Mesendoderm (in vitro differentiated cells): ENCODE measurements around the gene MYO16.

Experiments
- DNase-seq: peaks from one replicate; pipeline ENCODE4 v3.0.0; 2013
- H2AK5ac ChIP-seq: 2 replicates; pipeline ENCODE4 v1.6.1; 2013; ENCODE audit warnings: low read length, inconsistent platforms
- H2BK120ac ChIP-seq: 2 replicates; pipeline ENCODE4 v1.6.1; 2013; ENCODE audit warnings: low read depth, mild to moderate bottlenecking, low read length, moderate library complexity, mixed read lengths
- H2BK15ac ChIP-seq: replicated peaks from 2 replicates; pipeline ENCODE4 v1.6.1; 2013; ENCODE audit warnings: low read depth, mild to moderate bottlenecking, moderate library complexity
- H2BK5ac ChIP-seq: 2 replicates; pipeline ENCODE4 v1.6.1; 2013; ENCODE audit warnings: low read length, inconsistent platforms
- H3K18ac ChIP-seq: 2 replicates; pipeline ENCODE4 v1.6.1; 2013; ENCODE audit warnings: mild to moderate bottlenecking, low read length, mixed read lengths
- H3K23ac ChIP-seq: one replicate; pipeline ENCODE4 v1.6.1; 2013; ENCODE audit warnings: low read length
- H3K27ac ChIP-seq: 2 replicates; pipeline ENCODE4 v1.5.1; 2013; ENCODE audit warnings: low read depth, mild to moderate bottlenecking, inconsistent platforms, low read length, moderate library complexity
- H3K27me3 ChIP-seq: 2 replicates; pipeline ENCODE4 v1.6.1; 2013; ENCODE audit warnings: low read length, control low read depth, mild to moderate bottlenecking, inconsistent platforms; ENCODE audit not compliant: insufficient read depth, poor library complexity
- H3K36me3 ChIP-seq: 2 replicates; pipeline ENCODE4 v1.6.1; 2013; ENCODE audit warnings: low read length, inconsistent platforms; ENCODE audit not compliant: control insufficient read depth, insufficient read depth
- H3K4ac ChIP-seq: one replicate; pipeline ENCODE4 v1.6.1; 2013; ENCODE audit warnings: low read depth, mild to moderate bottlenecking, low read length, moderate library complexity
- H3K4me1 ChIP-seq: 2 replicates; pipeline ENCODE4 v1.6.1; 2013; ENCODE audit warnings: low read depth, low read length, inconsistent platforms; ENCODE audit not compliant: control insufficient read depth
- H3K4me2 ChIP-seq: 2 replicates; pipeline ENCODE4 v1.6.1; 2013; ENCODE audit warnings: low read length
- H3K4me3 ChIP-seq: 2 replicates; pipeline ENCODE4 v1.5.1; 2013; ENCODE audit warnings: mild to moderate bottlenecking, low read length
- H3K56ac ChIP-seq: one replicate; pipeline ENCODE4 v1.6.1; 2013; ENCODE audit warnings: low read length
- H3K79me1 ChIP-seq: 2 replicates; pipeline ENCODE4 v1.6.1; 2013; ENCODE audit warnings: low read length, inconsistent platforms
- H3K79me2 ChIP-seq: 2 replicates; pipeline ENCODE4 v1.6.1; 2013; ENCODE audit warnings: mild to moderate bottlenecking, low read length; ENCODE audit not compliant: control insufficient read depth, insufficient read depth
- H3K9ac ChIP-seq: 2 replicates; pipeline ENCODE4 v1.6.1; 2013; ENCODE audit warnings: low read length, inconsistent platforms
- H4K5ac ChIP-seq: one replicate; pipeline ENCODE4 v1.6.1; 2013; ENCODE audit warnings: low read length
- H4K8ac ChIP-seq: one replicate; pipeline ENCODE4 v1.6.1; 2013; ENCODE audit warnings: low read depth, mild to moderate bottlenecking, control low read depth, low read length, moderate library complexity
- WGBS: extraction: QIAGEN DNeasy Blood & Tissue Kit; methylation state at CpG from one replicate; pipeline ENCODE4 v1.1.7; 2013; ENCODE audit warnings: low lambda C conversion rate, missing lambda C conversion rate; ENCODE audit not compliant: insufficient coverage; ENCODE audit errors: extremely low coverage; 5-methylcytosine and 5-hydroxymethylcytosine counted together

Gene MYO16

DNA sequence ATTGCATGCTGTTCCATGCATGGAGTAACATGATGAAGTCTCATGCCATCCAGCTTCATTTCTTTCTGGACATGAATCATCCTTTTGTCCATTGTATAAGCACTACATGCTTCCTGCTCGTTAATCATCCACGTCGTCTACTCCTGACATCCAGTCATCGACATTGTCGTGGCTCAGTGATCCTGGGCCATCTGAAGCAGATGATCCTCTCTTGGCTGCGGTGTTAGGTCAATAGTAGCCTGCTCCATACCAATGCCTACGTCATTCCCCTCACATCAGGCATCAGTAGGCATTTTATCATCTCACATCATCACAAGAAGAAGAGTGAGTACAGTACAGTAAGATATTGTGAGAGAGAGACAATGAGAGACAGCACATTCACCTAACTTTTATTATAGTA is 7.9 kb upstream of the MYO16 start:
- Histone ChIP-seq H3K27ac (no peak overlapping the region), H3K4ac (no peak overlapping the region), H3K36me3 (no peaks in the 10 kb centered on the region), H2BK15ac (no peak overlapping the region), H4K8ac (no peak overlapping the region), H3K4me3 (no peak overlapping the region), H2BK5ac (no peak overlapping the region), H3K27me3 (no peaks in the 10 kb centered on the region), H2BK120ac (no peak overlapping the region), H3K56ac (no peak overlapping the region), H3K9ac (no peak overlapping the region), H3K18ac (no peak overlapping the region), H4K5ac (no peak overlapping the region), H3K4me1 (no peaks in the 10 kb centered on the region), H2AK5ac (no peak overlapping the region), H3K79me1 (no peaks in the 10 kb centered on the region), H3K23ac (no peak overlapping the region), H3K79me2 (no peaks in the 10 kb centered on the region), H3K4me2 (no peak overlapping the region)
- no peak for DNase-seq
- WGBS, result no CpG with 5 or more reads among the region's 7 CpGs

DNA sequence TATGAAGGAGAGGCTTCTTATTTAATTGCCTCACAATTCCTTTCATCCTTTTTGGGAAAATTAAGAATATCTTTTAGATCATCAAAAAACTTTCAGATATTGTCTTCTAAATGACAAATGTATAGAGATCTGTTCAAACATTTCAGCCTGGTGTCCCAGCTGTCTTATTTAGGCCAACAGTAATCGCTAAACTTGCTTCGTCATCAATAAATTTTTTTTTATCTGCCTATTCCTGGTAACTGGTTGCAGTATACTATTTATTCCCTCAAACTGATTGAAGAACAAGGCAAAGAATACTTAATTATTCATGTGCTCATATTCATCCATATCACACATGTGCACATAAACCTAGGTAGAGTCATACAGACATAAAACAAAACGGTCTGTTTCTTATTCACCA is 5.3 kb upstream of the MYO16 start:
- Histone ChIP-seq H3K23ac (no peak overlapping the region), H3K79me2 (no peaks in the 10 kb centered on the region), H3K56ac (no peak overlapping the region), H3K79me1 (no peaks in the 10 kb centered on the region), H2AK5ac (no peak overlapping the region), H3K4ac (no peak overlapping the region), H3K27me3 (no peaks in the 10 kb centered on the region), H4K8ac (no peak overlapping the region), H3K18ac (no peak overlapping the region), H4K5ac (no peak overlapping the region), H3K9ac (no peak overlapping the region), H3K4me2 (no peak overlapping the region), H2BK5ac (no peak overlapping the region), H3K4me3 (no peak overlapping the region), H3K27ac (no peak overlapping the region), H2BK120ac (no peak overlapping the region), H3K36me3 (no peaks in the 10 kb centered on the region), H3K4me1 (no peaks in the 10 kb centered on the region), H2BK15ac (no peak overlapping the region)
- DNase-seq, result no peak
- WGBS, result no CpG with 5 or more reads among the region's 3 CpGs

DNA sequence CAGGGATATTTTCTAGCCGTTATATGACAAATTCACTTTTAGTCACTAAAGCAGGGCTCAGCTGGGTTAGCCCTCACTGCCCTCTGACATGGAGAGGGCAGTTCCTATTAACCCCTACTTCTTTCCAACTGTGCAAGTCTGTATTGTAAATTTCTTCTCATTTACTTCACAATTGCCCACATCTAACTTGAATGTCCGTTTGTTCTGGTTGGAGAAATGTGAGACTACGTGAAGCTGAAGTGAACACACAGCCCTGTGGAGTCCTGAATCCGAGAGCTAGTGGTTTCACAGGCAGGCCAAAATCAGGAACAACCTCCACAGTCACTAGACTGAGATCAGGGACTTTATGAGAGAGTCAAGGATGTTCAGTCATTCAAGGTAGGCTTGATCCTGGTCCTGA is 4.4 kb upstream of the MYO16 start:
- no CpG with 5 or more reads among the region's 4 CpGs for WGBS

DNA sequence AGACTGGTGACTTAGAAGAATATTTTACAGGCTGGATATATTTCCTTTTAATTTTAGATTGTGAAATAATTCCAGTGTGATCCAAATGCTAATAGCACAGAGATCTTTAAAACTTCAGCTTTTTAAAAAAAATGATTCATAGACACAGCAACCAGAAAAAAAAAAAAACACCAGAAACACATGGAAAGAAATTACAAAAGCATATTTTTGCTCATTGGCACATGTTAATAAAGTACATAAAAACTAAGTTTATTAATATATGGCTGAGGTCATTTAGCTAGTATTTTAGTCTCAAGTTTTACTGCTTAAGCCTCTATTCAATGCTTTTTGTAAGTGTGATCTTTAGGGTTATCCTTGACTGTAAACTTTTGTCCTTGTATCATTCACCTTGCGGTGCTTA is 577 bp downstream of the MYO16 start:
- H2BK120ac ChIP-seq, result no peak overlapping the region
- no peak overlapping the region for H3K23ac ChIP-seq
- no peaks in the 10 kb centered on the region for H3K79me2 ChIP-seq
- no peak overlapping the region for H2BK5ac ChIP-seq
- H3K36me3 ChIP-seq, result no peaks in the 10 kb centered on the region
- H3K4me3 ChIP-seq, result no peak overlapping the region
- H3K4ac ChIP-seq, result no peak overlapping the region
- no peak overlapping the region for H3K4me2 ChIP-seq
- no peak overlapping the region for H4K5ac ChIP-seq
- no peak overlapping the region for H3K27ac ChIP-seq
- H3K9ac ChIP-seq, result no peak overlapping the region
- no peak for DNase-seq
- H3K18ac ChIP-seq, result no peak overlapping the region
- H3K27me3 ChIP-seq, result no peaks in the 10 kb centered on the region
- H3K4me1 ChIP-seq, result no peaks in the 10 kb centered on the region
- no peak overlapping the region for H2BK15ac ChIP-seq
- no peak overlapping the region for H2AK5ac ChIP-seq
- WGBS, result no CpG with 5 or more reads among the region's 1 CpG
- H4K8ac ChIP-seq, result no peak overlapping the region
- H3K56ac ChIP-seq, result no peak overlapping the region
- no peaks in the 10 kb centered on the region for H3K79me1 ChIP-seq

More for the DNA sequence above, 4.4 kb upstream of the MYO16 start:
- Histone ChIP-seq H2BK15ac (no peak overlapping the region), H3K79me2 (no peaks in the 10 kb centered on the region), H3K4me2 (no peak overlapping the region), H3K79me1 (no peaks in the 10 kb centered on the region), H4K5ac (no peak overlapping the region), H2BK120ac (no peak overlapping the region), H3K4ac (no peak overlapping the region), H3K27ac (no peak overlapping the region), H3K9ac (no peak overlapping the region), H3K36me3 (no peaks in the 10 kb centered on the region), H3K23ac (no peak overlapping the region), H3K4me1 (no peaks in the 10 kb centered on the region), H2AK5ac (no peak overlapping the region), H3K56ac (no peak overlapping the region), H3K18ac (no peak overlapping the region), H3K27me3 (no peaks in the 10 kb centered on the region), H4K8ac (no peak overlapping the region), H3K4me3 (no peak overlapping the region), H2BK5ac (no peak overlapping the region)
- DNase-seq, result no peak

DNA sequence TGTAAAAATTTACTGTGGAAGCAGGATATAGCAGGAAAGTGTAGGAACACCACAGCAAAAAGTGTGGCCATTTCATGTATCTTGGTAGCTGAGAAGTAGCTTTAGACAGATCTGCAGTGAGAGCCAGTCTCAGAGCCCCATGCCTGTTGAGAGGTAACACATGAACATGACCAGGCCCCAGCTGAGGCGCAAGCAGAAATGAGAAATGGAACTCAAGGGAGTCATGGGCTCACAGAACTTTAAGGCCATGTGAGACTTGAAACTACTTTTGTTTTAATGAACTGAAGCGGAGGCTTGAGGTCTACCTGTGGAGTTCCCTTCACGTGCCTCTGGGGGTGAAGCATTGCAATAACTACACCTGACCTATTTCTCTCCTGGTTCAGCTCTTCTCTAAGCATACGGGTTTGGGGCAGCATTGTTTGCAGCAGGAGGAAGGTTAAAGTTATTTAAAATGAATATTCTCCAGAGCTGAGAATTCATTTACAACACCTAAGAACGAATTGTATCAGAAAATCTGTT is 3.3 kb downstream of the MYO16 start:
- no CpG with 5 or more reads among the region's 5 CpGs for WGBS
- Histone ChIP-seq H2BK120ac (no peak overlapping the region), H3K79me2 (no peaks in the 10 kb centered on the region)

DNA sequence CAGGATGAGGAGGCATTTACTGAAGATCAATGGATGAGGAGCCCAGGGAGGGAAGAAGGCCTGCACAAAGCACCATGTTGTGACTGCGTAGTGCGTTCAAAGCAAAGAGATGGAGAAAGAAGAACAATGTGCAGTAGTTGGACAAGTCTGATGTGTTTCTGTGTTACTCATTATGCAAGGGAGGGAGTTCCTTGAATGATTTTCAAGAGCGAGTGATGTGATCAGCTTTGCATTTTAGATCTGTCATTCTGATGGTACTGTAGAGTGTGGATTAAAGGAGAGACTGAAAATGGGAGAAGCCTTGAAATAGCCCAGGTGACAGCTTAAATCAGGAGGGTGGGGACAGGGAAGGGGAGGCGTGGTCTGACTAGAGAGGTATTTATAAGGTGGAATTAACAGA is 9.5 kb downstream of the MYO16 start:
- no peaks in the 10 kb centered on the region for H3K79me1 ChIP-seq
- WGBS, result no CpG with 5 or more reads among the region's 4 CpGs
- no peak overlapping the region for H3K9ac ChIP-seq
- H3K4me2 ChIP-seq, result no peak overlapping the region
- H3K4me3 ChIP-seq, result no peak overlapping the region
- H2BK120ac ChIP-seq, result no peak overlapping the region
- H3K36me3 ChIP-seq, result no peaks in the 10 kb centered on the region
- H3K23ac ChIP-seq, result no peak overlapping the region
- H3K4me1 ChIP-seq, result no peaks in the 10 kb centered on the region
- H3K4ac ChIP-seq, result no peak overlapping the region
- no peaks in the 10 kb centered on the region for H3K79me2 ChIP-seq
- H2AK5ac ChIP-seq, result no peak overlapping the region
- H3K56ac ChIP-seq, result no peak overlapping the region
- no peak overlapping the region for H3K18ac ChIP-seq
- H4K5ac ChIP-seq, result no peak overlapping the region
- DNase-seq, result no peak
- H3K27me3 ChIP-seq, result no peaks in the 10 kb centered on the region
- no peak overlapping the region for H3K27ac ChIP-seq
- no peak overlapping the region for H2BK5ac ChIP-seq
- no peak overlapping the region for H4K8ac ChIP-seq
- no peak overlapping the region for H2BK15ac ChIP-seq

More for the DNA sequence above, 3.3 kb downstream of the MYO16 start:
- no peak overlapping the region for H4K5ac ChIP-seq
- H3K27me3 ChIP-seq, result no peaks in the 10 kb centered on the region
- no peak overlapping the region for H2AK5ac ChIP-seq
- H3K79me1 ChIP-seq, result no peaks in the 10 kb centered on the region
- no peak overlapping the region for H3K56ac ChIP-seq
- no peak overlapping the region for H3K4me2 ChIP-seq
- no peak overlapping the region for H3K9ac ChIP-seq
- H3K4ac ChIP-seq, result no peak overlapping the region
- H2BK15ac ChIP-seq, result no peak overlapping the region
- no peaks in the 10 kb centered on the region for H3K36me3 ChIP-seq
- H2BK5ac ChIP-seq, result no peak overlapping the region
- no peaks in the 10 kb centered on the region for H3K4me1 ChIP-seq
- DNase-seq, result no peak
- no peak overlapping the region for H3K4me3 ChIP-seq
- H3K18ac ChIP-seq, result no peak overlapping the region
- no peak overlapping the region for H4K8ac ChIP-seq
- no peak overlapping the region for H3K23ac ChIP-seq
- no peak overlapping the region for H3K27ac ChIP-seq
